GM18498 (cell line): ENCODE measurements around the gene OSBPL5.
"Not testable (repeated sequence)": the region's sequence is repeated elsewhere in the genome, so short reads cannot be mapped to it uniquely, and the experiment has no call there.

ENCODE experiments used
- ATAC-seq: cut with Tn5 transposase; IDR thresholded peaks from one replicate; pipeline ENCODE4 v1.9.1; 2021; ENCODE audit warnings: mild to moderate bottlenecking, moderate library complexity; ENCODE audit not compliant: unreplicated experiment

OSBPL5 gene

GRCh38 chr11:3126207-3126865, 38.8 kb downstream of the OSBPL5 start:
- ATAC-seq = no peak

GRCh38 chr11:3124821-3125220, 40.3 kb downstream of the OSBPL5 start:
- ATAC-seq = no peak

DNA sequence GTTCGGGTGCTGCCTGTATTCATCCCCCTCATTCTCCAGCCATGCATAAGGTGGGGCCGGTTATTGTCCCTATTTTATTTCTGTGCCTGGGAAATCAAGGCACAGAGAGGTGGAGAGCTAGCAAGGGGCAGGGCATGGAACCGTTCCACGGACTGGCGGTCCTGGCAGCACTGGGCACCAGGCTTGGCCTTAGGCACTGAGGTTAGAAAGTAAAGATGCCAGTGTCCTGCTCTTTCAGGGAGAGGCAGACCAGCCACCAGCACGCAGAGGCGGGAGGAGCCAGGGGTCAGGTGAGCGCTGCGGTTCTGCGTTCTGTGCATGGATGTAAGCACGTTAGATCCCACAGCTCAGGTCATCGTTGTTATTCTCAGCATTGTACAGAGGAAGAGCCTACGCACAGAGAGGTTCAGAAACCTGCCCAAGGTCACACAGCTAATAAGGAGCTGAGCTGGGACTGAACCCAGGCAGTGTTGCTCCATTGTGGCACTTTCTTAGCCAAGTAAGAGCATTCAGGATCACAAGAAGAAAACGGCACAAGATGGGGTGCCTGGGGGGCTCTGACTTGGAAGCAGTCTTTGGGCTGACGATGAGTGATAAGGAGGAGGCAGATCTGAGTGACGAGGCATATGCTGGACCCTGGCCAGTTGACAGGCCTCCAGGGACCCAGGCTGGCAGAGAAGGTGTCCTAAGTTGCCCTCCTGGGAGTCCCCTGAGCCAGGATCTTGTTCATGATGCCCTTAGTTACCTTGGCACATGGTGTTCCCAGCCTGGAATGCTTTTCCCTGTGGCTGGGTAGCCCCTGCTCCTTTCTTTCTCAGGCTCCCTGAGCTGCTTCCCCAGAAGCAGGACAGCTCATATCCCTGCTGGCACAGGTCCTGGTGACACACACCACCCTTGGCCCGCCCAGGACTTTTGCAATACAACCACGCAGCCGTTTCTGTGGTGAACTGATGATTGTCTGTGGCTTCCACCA, 41.1 kb downstream of the OSBPL5 start:
- no peak for ATAC-seq

- no peak for ATAC-seq
Observed at GRCh38 chr11:3123305-3123704, 41.8 kb downstream of the OSBPL5 start.

DNA sequence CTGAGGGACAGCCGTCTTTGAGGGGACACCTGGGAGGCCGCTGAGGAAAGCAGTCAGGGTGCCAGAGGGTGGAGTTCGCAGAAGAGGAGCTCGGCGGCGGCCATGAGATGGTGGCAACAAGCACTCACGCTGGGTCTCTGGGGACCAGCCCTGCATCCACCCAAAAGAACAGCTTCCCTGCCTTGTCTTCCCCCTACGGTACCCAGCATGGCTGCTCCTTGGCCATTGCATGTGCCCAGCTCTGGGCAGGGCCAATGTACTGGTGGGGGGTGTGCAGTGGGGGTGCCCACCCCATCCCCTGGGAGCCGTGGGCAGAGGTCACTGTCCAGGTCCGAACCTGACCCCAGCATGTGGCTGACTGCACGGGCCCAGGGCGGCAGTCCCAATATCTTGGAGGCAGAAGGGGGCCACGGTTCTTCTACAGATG, 42.3 kb downstream of the OSBPL5 start:
- no peak for ATAC-seq

- no peak for ATAC-seq
Observed at GRCh38 chr11:3121931-3122774, 43.0 kb downstream of the OSBPL5 start.

GRCh38 chr11:3121416-3121815, 43.7 kb downstream of the OSBPL5 start:
- ATAC-seq = no peak

GRCh38 chr11:3120071-3120792, 44.9 kb downstream of the OSBPL5 start:
- no peak for ATAC-seq

DNA sequence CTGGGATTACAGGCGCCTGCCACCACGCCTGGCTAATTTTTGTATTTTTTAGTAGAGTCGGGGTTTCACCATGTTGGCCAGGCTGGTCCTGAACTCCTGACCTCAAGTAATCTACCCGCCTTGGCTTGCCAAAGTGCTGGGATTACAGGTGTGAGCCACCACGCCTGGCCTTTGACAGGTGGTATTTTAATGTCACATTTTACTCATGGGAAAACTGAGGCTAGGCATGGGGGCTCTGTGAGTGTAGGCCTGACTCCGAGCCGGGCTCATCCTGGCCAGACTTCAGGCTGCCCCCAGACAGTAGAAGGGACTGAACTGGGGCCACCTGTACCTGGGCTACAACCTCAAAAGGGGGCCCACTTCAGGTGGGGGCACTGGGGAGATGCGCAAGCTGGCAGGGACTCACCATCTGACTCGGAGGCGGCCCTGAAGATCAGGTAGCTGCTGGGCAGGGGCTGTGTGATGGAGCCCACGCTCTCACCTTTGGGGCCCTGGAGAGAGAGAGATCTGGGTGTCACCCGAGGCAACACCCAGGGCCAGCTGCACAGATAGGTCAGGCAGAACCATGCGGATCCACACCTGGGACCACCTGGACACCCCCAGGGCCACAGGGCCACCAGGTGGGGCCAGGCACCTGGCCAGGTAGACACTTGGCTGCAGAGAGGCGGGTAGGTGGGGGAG, 45.8 kb downstream of the OSBPL5 start:
- no peak for ATAC-seq

- ATAC-seq = no peak
Observed at GRCh38 chr11:3115321-3115720, 49.8 kb downstream of the OSBPL5 start.

DNA sequence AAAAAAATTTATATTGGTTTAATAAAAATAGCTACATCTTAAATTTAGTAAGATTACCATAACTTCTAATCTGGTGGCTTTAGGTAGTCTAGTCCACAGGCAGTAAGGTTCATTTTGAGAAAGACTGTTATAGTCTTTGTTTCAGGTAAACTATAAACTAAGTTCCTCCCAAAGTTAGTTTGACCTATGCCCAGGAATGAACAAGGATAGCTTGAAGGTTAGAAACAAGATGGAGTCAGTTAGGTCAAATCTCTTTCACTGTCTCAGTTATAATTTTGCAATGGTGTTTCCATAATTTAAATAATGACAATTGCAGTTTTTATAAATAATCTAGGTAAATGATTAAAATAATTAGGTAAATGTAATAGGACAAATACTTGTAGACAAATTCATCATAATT, 51.4 kb downstream of the OSBPL5 start:
- ATAC-seq = not testable (repeated sequence)

DNA sequence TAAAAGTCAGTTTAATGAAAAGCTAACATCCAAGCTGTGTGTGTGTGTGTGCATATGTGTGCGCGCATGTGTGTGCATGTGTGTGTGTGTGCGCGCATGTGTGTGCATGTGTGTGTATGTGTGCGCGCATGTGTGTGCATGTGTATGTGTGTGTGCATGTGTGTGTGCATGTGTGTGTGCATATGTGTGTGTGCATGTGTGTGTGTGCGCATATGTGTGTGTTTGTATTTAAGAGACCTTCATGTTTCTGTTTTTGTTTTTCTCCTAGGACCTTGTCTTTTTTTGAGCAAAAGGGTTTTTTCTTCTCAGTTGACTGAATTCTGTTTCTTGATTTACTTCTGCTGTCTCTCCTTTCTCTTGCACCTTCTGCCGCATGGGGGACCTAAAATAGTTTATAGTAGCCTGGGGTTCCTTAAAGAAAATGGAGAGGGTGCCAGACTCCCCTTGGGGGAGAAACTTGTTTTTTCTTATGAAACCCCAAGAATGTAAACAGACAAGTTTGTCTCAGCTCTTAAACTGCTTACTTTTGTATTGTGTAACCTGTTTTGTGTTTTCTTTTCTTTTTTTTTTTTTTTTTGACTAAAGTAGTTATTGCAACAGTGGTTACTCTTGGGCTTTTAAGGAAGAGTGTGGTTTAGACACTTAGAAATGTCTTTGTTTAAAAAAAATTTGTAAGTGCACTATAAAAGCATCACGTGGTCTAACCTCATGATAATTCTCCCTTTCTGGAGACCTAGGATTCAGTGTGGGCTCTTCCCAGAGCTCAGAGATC, 53.0 kb downstream of the OSBPL5 start:
- no peak for ATAC-seq

DNA sequence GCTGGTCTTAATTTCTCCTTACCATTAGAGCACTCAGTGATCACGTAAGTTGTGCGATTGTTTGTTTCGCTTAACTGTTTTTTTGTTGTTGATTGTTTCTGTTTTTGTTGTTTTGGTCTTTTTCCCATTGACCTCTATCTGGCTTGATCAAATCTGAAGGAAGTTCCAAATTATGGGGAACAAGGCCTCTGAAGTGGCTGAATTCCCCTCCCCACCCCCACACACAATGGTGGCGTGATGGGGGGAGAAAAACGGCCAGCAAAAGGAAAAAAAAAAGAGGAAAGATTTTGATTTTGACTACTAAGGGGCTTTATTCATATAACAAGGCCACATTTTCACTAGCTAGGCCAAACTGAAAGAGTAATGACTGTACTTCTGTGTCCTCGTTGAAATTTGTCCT, 53.6 kb downstream of the OSBPL5 start:
- ATAC-seq = no peak

- ATAC-seq = no peak
Observed at GRCh38 chr11:3109921-3110706, 55.0 kb downstream of the OSBPL5 start.

DNA sequence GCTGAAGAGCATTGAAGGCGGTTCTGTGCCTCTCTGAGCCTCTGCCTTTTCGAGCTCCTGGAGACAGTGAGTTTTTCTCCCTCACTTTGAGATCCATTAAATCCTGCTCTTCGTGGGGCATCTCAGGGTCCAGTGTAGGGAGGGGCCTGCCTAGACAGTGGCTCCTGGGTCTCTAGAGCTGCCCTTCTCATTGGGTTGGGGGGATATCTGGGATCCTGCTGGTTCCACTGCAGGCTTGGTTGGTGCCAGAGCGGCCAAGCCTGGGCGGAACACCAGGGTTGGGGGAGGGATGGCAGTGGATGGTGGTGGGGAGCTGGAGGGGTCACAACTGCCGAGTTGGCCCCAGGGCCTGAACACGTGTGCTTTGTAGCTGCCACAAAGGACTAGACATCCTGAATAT, 55.7 kb downstream of the OSBPL5 start:
- no peak for ATAC-seq

DNA sequence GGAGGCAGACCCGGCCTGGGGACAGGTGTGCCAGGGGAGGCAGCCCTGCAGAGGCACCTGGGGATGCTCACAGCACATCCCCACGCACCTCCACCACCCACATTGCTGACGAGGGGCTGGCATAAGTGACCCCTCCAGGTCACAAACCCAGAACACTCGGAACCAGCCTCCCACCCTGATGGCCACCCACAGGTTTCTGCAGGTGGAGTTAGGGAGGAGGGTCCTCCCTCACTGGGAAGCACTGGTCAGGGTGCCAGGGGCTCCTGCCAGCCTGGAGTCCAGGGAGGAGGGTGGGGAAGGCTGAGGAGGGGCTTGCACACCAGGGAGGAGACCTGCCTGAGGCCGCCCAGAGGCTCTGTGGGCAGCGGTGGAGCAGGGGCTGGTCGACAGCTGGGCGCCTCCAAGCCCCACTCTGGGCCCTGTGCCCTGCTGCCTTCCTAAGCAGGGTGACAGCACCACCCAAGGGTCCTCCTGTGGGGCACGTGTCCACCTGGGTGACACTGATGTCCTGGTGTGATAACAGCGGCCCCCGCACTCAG, 56.9 kb downstream of the OSBPL5 start:
- ATAC-seq = no peak

GRCh38 chr11:3107608-3108182, 57.4 kb downstream of the OSBPL5 start:
- no peak for ATAC-seq
